HG03064 (cell line): ENCODE results near the gene AHI1.

Experiments
- ATAC-seq: cut with Tn5 transposase; IDR thresholded peaks from one replicate; pipeline ENCODE4 v1.9.1; 2021; ENCODE audit warnings: low read depth; ENCODE audit not compliant: unreplicated experiment

Gene AHI1

GRCh38 chr6:135243871-135244796 is 253.4 kb downstream of the AHI1 start:
- ATAC-seq = no peak

GRCh38 chr6:135240711-135241110 is 256.8 kb downstream of the AHI1 start:
- no peak for ATAC-seq

GRCh38 chr6:135236732-135237131 is 260.8 kb downstream of the AHI1 start:
- no peak for ATAC-seq

- no peak for ATAC-seq
Observed at GRCh38 chr6:135236319-135236718, 261.2 kb downstream of the AHI1 start.

- ATAC-seq = no peak
Observed at GRCh38 chr6:135235716-135236115, 261.8 kb downstream of the AHI1 start.

- ATAC-seq = no peak
Observed at GRCh38 chr6:135234492-135234780, 263.1 kb downstream of the AHI1 start.

- no peak for ATAC-seq
Observed at GRCh38 chr6:135233686-135234491, 263.7 kb downstream of the AHI1 start.
